ENCODE measurements around the gene TBX4.

- TF ChIP-seq CTCF (IDR thresholded peaks at IDR 0.05; ENCODE audit: poor library complexity), result no peak
- no peak for TF ChIP-seq EZH2 (IDR thresholded peaks at IDR 0.05; ENCODE audit: borderline replicate concordance)
- no peak for TF ChIP-seq EZH2phosphoT487 (IDR thresholded peaks at IDR 0.05; ENCODE audit: low read depth, severe bottlenecking, unreplicated experiment)
Measured at GRCh38 chr17:61461586-61461966, 9.4 kb downstream of the TBX4 start.
